Measurements from ENCODE around the gene ASB10.

- no peak for TF ChIP-seq CTCF (IDR thresholded peaks at IDR 0.05; ENCODE audit: low read depth, low read length, poor library complexity, severe bottlenecking)
- TF ChIP-seq EZH2phosphoT487 (IDR thresholded peaks at IDR 0.05; ENCODE audit: borderline replicate concordance, low read length), result no peak
Measured at GRCh38 chr7:151187409-151188251, 580 bp upstream of the ASB10 start.

Data from DOHH2 (cell line).